SK-N-SH (cell line): ENCODE data around the gene ERVH48-1. TPM values are rescaled to one million over a fixed set of nuclear protein-coding genes. Genes with fewer than 3 reads are reported as not detected.
"Not testable (repeated sequence)": the region's sequence is repeated elsewhere in the genome, so short reads cannot be mapped to it uniquely, and the experiment has no call there.

ENCODE experiments used
- CTCF ChIA-PET: fragments of 300-600, 350-600 bp; formaldehyde crosslinking; extraction: SDS; loops from one replicate; lab custom pipeline; 2021; lab: Yijun Ruan, JAX
- POLR2A ChIA-PET: fragments of 350-600 bp; sonication (Branson Sonifier 250); formaldehyde crosslinking; extraction: SDS; loops from one replicate; lab custom pipeline; 2020; ENCODE audit warnings: antibody characterized with exemption, inconsistent platforms; lab: Yijun Ruan, JAX
- DNase-seq: peaks from one replicate; pipeline ENCODE4 v3.0.0; 2012
- H2AFZ ChIP-seq: fragments of 200-600 bp; sonication (generic); 2 replicates; pipeline ENCODE4 v1.8.1; 2016; ENCODE audit warnings: antibody characterized with exemption, mild to moderate bottlenecking, low read depth
- H3F3A ChIP-seq: fragments of 200-600 bp; sonication (generic); replicated peaks from 2 replicates; pipeline ENCODE3; 2016; ENCODE audit warnings: antibody characterized with exemption, mild to moderate bottlenecking; ENCODE audit not compliant: insufficient read depth
- H3K27ac ChIP-seq, 2 experiments: fragments of 200-500 bp in 1 of 2; fragments of 200-600 bp in 1 of 2; sonication (Bioruptor generic) in 1 of 2; sonication (generic), shearing (Covaris generic) in 1 of 2; 2 replicates each; pipeline versions ENCODE4 v1.5.1 to v1.6.1; 2014 to 2016; ENCODE audit warnings: low read depth in 2 of 2, inconsistent platforms in 1 of 2, low read length in 1 of 2, mild to moderate bottlenecking in 1 of 2, mixed read lengths in 1 of 2
- H3K27me3 ChIP-seq: fragments of 200-600 bp; sonication (generic), shearing (Covaris generic); 2 replicates; pipeline ENCODE4 v1.6.1; 2016; ENCODE audit warnings: mixed run types; ENCODE audit not compliant: insufficient read depth
- H3K36me3 ChIP-seq, 2 experiments: fragments of 200-500 bp in 1 of 2; fragments of 200-600 bp in 1 of 2; sonication (Bioruptor generic) in 1 of 2; sonication (generic) in 1 of 2; replicated peaks in 1 of 2; 2 replicates each; pipeline versions ENCODE3 to v1.5.1; 2014 to 2016; ENCODE audit warnings: low read length in 1 of 2, mild to moderate bottlenecking in 1 of 2; ENCODE audit not compliant: insufficient read depth in 2 of 2, control insufficient read depth in 1 of 2
- H3K4me1 ChIP-seq, 2 experiments: fragments of 200-500 bp in 1 of 2; fragments of 200-600 bp in 1 of 2; sonication (Bioruptor generic) in 1 of 2; sonication (generic), shearing (Covaris generic) in 1 of 2; 2 replicates each; pipeline versions ENCODE4 v1.5.1 to v1.6.1; 2014 to 2016; ENCODE audit warnings: low read depth in 1 of 2, low read length in 1 of 2, mixed run types in 1 of 2; ENCODE audit not compliant: insufficient read depth in 2 of 2, control insufficient read depth in 1 of 2
- H3K4me2 ChIP-seq: fragments of 200-600 bp; sonication (generic), shearing (Covaris generic); 2 replicates; pipeline ENCODE4 v1.6.1; 2017; ENCODE audit warnings: mixed run types
- H3K4me3 ChIP-seq, 2 experiments: fragments of 200-500 bp in 1 of 2; fragments of 200-600 bp in 1 of 2; sonication (Bioruptor generic) in 1 of 2; sonication (generic), shearing (Covaris generic) in 1 of 2; 2 replicates each; pipeline versions ENCODE4 v1.5.1 to v1.8.1; 2014 to 2016; ENCODE audit warnings: low read depth in 2 of 2, inconsistent platforms in 1 of 2, low read length in 1 of 2, mild to moderate bottlenecking in 1 of 2, mixed read lengths in 1 of 2, moderate library complexity in 1 of 2
- H3K79me2 ChIP-seq: fragments of 200-600 bp; sonication (generic); 2 replicates; pipeline ENCODE4 v1.8.1; 2017; ENCODE audit warnings: mild to moderate bottlenecking; ENCODE audit not compliant: insufficient read depth
- H3K9ac ChIP-seq: fragments of 200-600 bp; sonication (generic); 2 replicates; pipeline ENCODE4 v1.6.1; 2017; ENCODE audit warnings: mixed run types
- H3K9me2 ChIP-seq: fragments of 200-600 bp; sonication (generic); 2 replicates; pipeline ENCODE4 v1.6.1; 2017; ENCODE audit warnings: mixed run types
- H3K9me3 ChIP-seq: fragments of 200-600 bp; sonication (generic); 2 replicates; pipeline ENCODE4 v1.6.1; 2017; ENCODE audit warnings: mixed run types, mild to moderate bottlenecking, moderate library complexity
- H4K20me1 ChIP-seq: fragments of 200-600 bp; sonication (generic); 2 replicates; pipeline ENCODE4 v1.6.1; 2017; ENCODE audit warnings: mild to moderate bottlenecking, mixed run types; ENCODE audit not compliant: insufficient read depth
- CHD2 ChIP-seq: fragments of 150-350 bp; IDR thresholded peaks from 2 replicates; pipeline ENCODE4 v1.6.1; 2018; ENCODE audit warnings: low read length; ENCODE audit not compliant: partially characterized antibody
- EP300 ChIP-seq, 2 experiments: IDR thresholded peaks; 2 replicates each; pipeline versions ENCODE4 v1.4.0 to v1.6.1; 2012; ENCODE audit warnings: borderline replicate concordance in 1 of 2, low read depth in 1 of 2, low read length in 1 of 2
- EZH2phosphoT487 ChIP-seq: fragments of 200-600 bp; sonication (generic); IDR thresholded peaks from 2 replicates; pipeline ENCODE4 v1.6.1; 2017; ENCODE audit warnings: low read depth, mixed run types, mild to moderate bottlenecking, antibody characterized with exemption, moderate library complexity, borderline replicate concordance
- FOXM1 ChIP-seq: IDR thresholded peaks from 2 replicates; pipeline ENCODE4 v1.4.0; 2012; ENCODE audit warnings: low read depth, mild to moderate bottlenecking
- GABPA ChIP-seq: IDR thresholded peaks from 2 replicates; pipeline ENCODE4 v1.4.0; 2012; ENCODE audit warnings: low read depth, mild to moderate bottlenecking
- GATA2 ChIP-seq: sonication (generic); formaldehyde crosslinking; IDR thresholded peaks from 2 replicates; pipeline ENCODE4 v1.5.0; 2020; ENCODE audit warnings: mild to moderate bottlenecking, missing genetic modification reagents
- MAX ChIP-seq: IDR thresholded peaks from 2 replicates; pipeline ENCODE4 v1.4.0; 2012; ENCODE audit warnings: low read depth
- NRF1 ChIP-seq: IDR thresholded peaks from 2 replicates; pipeline ENCODE4 v1.6.1; 2012; ENCODE audit warnings: low read depth, mild to moderate bottlenecking, low read length
- PBX3 ChIP-seq: IDR thresholded peaks from 2 replicates; pipeline ENCODE4; 2012
- RCOR1 ChIP-seq: fragments of 150-350 bp; IDR thresholded peaks from 2 replicates; pipeline ENCODE4 v1.6.1; 2017; ENCODE audit warnings: antibody characterized with exemption, low read length
- REST ChIP-seq: IDR thresholded peaks from 2 replicates; pipeline ENCODE4 v1.6.1; 2012; ENCODE audit warnings: mild to moderate bottlenecking, low read depth, low read length, moderate library complexity
- SMC3 ChIP-seq: IDR thresholded peaks from 2 replicates; pipeline ENCODE4 v1.6.1; 2012; ENCODE audit warnings: low read depth, low read length, improper control_type of control experiment
- WGBS: methylation state at CpG from one replicate; pipeline ENCODE4 v1.1.6; 2017; ENCODE audit warnings: low lambda C conversion rate; 5-methylcytosine and 5-hydroxymethylcytosine counted together
- polyA plus RNA-seq, 3 experiments: library from polyadenylated mRNA; depleted of rRNA; stranded (reverse); fragments of >200 nt; gene quantifications; 2 replicates each; pipeline ENCODE4 v1.2.3, GENCODE V29; 2012

Gene ERVH48-1
- polyA plus RNA-seq, 1 of the 3 experiments (the other 2 are of a cell fraction) = not detected

- ChIA-PET POLR2A (no interaction called here), CTCF (no interaction called here)
- Histone ChIP-seq H3K4me1 (no peaks in the 10 kb centered on the region), H3K9me3 (no peaks in the 10 kb centered on the region), H3K4me3 (no peak overlapping the region), H3K9me2 (no peaks in the 10 kb centered on the region), H3K27ac (no peak overlapping the region), H3K4me2 (no peak overlapping the region), H2AFZ (no peak overlapping the region), H3K9ac (no peak overlapping the region), H3F3A (no peaks in the 10 kb centered on the region), H3K27me3 (no peaks in the 10 kb centered on the region), H4K20me1 (no peaks in the 10 kb centered on the region), H3K36me3 (no peaks in the 10 kb centered on the region), H3K79me2 (no peaks in the 10 kb centered on the region)
- WGBS = 64% methylated on average over 3 of the region's 3 CpGs
- DNase-seq = no peak
- TF ChIP-seq EZH2phosphoT487 = no peak
- TF ChIP-seq PBX3 = no peak
- TF ChIP-seq GATA2 (CRISPR knock-in tag) = no peak
- TF ChIP-seq MAX = no peak
- no peak for TF ChIP-seq RCOR1
- TF ChIP-seq EP300 (IDR thresholded peaks at IDR 0.05; ENCODE audit: borderline replicate concordance in 1 of 2, low read depth in 1 of 2, low read length in 1 of 2) = no peak
- no peak for TF ChIP-seq SMC3
- TF ChIP-seq CHD2 = no peak
- TF ChIP-seq GABPA = no peak
- TF ChIP-seq NRF1 = no peak
- TF ChIP-seq FOXM1 = no peak
- TF ChIP-seq REST = no peak
These were observed 4.5 kb upstream of the ERVH48-1 start for GRCh38 chr21:42929969-42930368.

- H3K79me2 ChIP-seq, H3K9me2 ChIP-seq, H3K36me3 ChIP-seq, H3F3A ChIP-seq, POLR2A ChIA-PET, H3K4me3 ChIP-seq, CTCF ChIA-PET, H3K27ac ChIP-seq, H3K9me3 ChIP-seq, H3K9ac ChIP-seq, DNase-seq, H4K20me1 ChIP-seq, H2AFZ ChIP-seq, H3K27me3 ChIP-seq, H3K4me1 ChIP-seq, H3K4me2 ChIP-seq: not testable (repeated sequence)
- 94% methylated on average over 23 of the region's 23 CpGs for WGBS
These were observed 2.2 kb upstream of the ERVH48-1 start for GRCh38 chr21:42927474-42928200.
